PC-9 (cell line): Measurements from ENCODE around the gene MED26.

Source experiments
- CTCF ChIP-seq: fragments of 200-600 bp; sonication (generic); conservative IDR thresholded peaks from 2 replicates; pipeline ENCODE4 v1.6.1; 2017; ENCODE audit warnings: mixed run types, antibody characterized with exemption, mild to moderate bottlenecking, moderate library complexity
- EZH2 ChIP-seq: fragments of 200-600 bp; sonication (generic); IDR thresholded peaks from 2 replicates; pipeline ENCODE4 v1.8.0; 2017; ENCODE audit warnings: antibody characterized with exemption, low read depth

GRCh38 chr19:16614941-16615340 lies 13.1 kb downstream of the MED26 start:
- TF ChIP-seq CTCF (no peak), EZH2 (no peak)
